ENCODE data around the gene CCDC160. TPM values are rescaled to one million over a fixed set of nuclear protein-coding genes. Genes with fewer than 3 reads are reported as not detected.

CCDC160 gene
- total and polyA plus RNA-seq, 2 of the 4 experiments (the other 2 are of a cell fraction), result not detected

DNA sequence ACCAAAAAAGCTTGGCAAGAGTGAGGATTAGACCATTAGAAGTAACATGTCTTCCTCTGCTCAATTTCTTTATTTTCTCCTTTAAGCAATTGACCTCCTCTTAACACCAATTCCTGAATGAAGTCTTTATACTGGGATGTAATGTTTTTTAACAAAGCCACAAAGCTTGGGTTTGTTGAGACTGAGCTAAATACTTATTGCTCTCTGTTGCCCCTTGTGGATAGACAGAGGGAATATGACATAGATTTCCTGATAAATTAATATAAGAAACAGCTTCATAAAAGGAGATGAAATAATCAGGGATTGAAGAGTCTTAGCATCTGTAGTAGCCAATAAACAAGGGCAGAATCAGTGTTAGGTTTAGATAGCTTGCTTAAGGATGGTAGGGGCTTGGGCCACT lies 57.6 kb downstream of the CCDC160 start:
- no peak overlapping the region for H2AK5ac ChIP-seq (ENCODE audit: low read depth, low read length)
- H3K27ac ChIP-seq (ENCODE audit: insufficient read depth, low read length), result no peak overlapping the region
- BruUV-seq (replicated peaks), result no TSS peak
- no peak overlapping the region for H2AK9ac ChIP-seq (replicated peaks; ENCODE audit: low read depth, low read length, poor library complexity)
- ATAC-seq (ENCODE audit: low read depth) (0 out of 2 replicates have a peak, but pooled peaks have one; percentile 49), DNase-seq (peak; percentile 2)
- no peak overlapping the region for H2BK20ac ChIP-seq (ENCODE audit: low read depth, low read length)
- H2BK15ac ChIP-seq (ENCODE audit: low read depth, low read length), result no peak overlapping the region
- in situ Hi-C loops (cut with MboI; ENCODE audit: low sequenced_read_pairs) (no loop called here), intact Hi-C loops (cut with micrococcal nuclease) (no loop called here), dilution Hi-C loops (cut with HindIII; ENCODE audit: low sequenced_read_pairs, unreplicated experiment) (no loop called here)
- H4K8ac ChIP-seq (ENCODE audit: low read depth in 2 of 2, low read length in 2 of 2), result no peak overlapping the region
- no peak overlapping the region for H3K23ac ChIP-seq (ENCODE audit: low read depth, low read length)
- H3K18ac ChIP-seq (ENCODE audit: low read depth, low read length), result no peak overlapping the region
- no peak overlapping the region for H4K5ac ChIP-seq (ENCODE audit: low read depth, low read length)
- H3K14ac ChIP-seq (replicated peaks; ENCODE audit: low read depth, low read length), result no peak overlapping the region
- H3K9ac ChIP-seq (ENCODE audit: low read depth, low read length), result no peak overlapping the region
- no peak overlapping the region for H3K4me3 ChIP-seq (ENCODE audit: insufficient read depth, low read depth, low read length)
- H3K56ac ChIP-seq (ENCODE audit: extremely low read depth, insufficient read depth, low read length), result no peak overlapping the region
- H3K4me1 ChIP-seq (ENCODE audit: control insufficient read depth, insufficient read depth, low read length), result no peaks in the 10 kb centered on the region
- no peaks in the 10 kb centered on the region for H3K9me3 ChIP-seq (ENCODE audit: control insufficient read depth, insufficient read depth, low read length)
- no peak overlapping the region for H4K91ac ChIP-seq (ENCODE audit: insufficient read depth, low read depth, low read length)
- no peak overlapping the region for H2BK120ac ChIP-seq (ENCODE audit: low read depth, low read length)
- H3K36me3 ChIP-seq (ENCODE audit: control insufficient read depth, insufficient read depth, low read length), result no peaks in the 10 kb centered on the region
- ChIA-PET CTCF (interaction anchor here (0.6 to 1.0 kb wide), 4 partner anchors 22 to 706 kb away, joined by 3 to 5 read pairs (median 4); no protein-coding TSS in a partner anchor), POLR2A (ENCODE audit: unreplicated experiment) (no interaction called here)
- no peak overlapping the region for H3K4me2 ChIP-seq (ENCODE audit: low read depth, low read length)
- no peaks in the 10 kb centered on the region for H3K27me3 ChIP-seq (ENCODE audit: control insufficient read depth, insufficient read depth, low read length)
- no peak overlapping the region for H2AFZ ChIP-seq (replicated peaks; ENCODE audit: low read length, poor library complexity)
- no peak overlapping the region for H2BK5ac ChIP-seq (ENCODE audit: low read depth, low read length, poor library complexity, severe bottlenecking)
- no peaks in the 10 kb centered on the region for H4K20me1 ChIP-seq (ENCODE audit: insufficient read depth, low read length)
- TF ChIP-seq CTCF (conservative IDR thresholded peaks at IDR 0.05; ENCODE audit: low read depth, low read length), result peak; percentile 42
- TF ChIP-seq MAZ (IDR thresholded peaks at IDR 0.05; ENCODE audit: borderline replicate concordance, low read depth, low read length), result no peak
- no peak overlapping the region for H3K4ac ChIP-seq (ENCODE audit: low read depth, low read length)
- no peaks in the 10 kb centered on the region for H3K9me1 ChIP-seq (ENCODE audit: insufficient read depth, low read length)
- H3K79me1 ChIP-seq (ENCODE audit: low read depth in 1 of 2, low read length in 2 of 2), result no peaks in the 10 kb centered on the region

Other genes with a start within 250 kb of the CCDC160 start
- 22.0 and 34.4 TPM in 2 replicates for gene PHF6, start 136.1 kb downstream of the CCDC160 start, total RNA-seq (2012; rRNA removed)
- 5.3 and 8.1 TPM in 2 replicates for gene PHF6, start 136.1 kb downstream of the CCDC160 start, polyA plus RNA-seq (2012; rRNA removed)
- 7.0 and 15.6 TPM in 2 replicates for gene HPRT1, start 223.0 kb downstream of the CCDC160 start, total RNA-seq (2012; rRNA removed)
- gene HPRT1, start 223.0 kb downstream of the CCDC160 start, polyA plus RNA-seq (2012; rRNA removed), result 26.9 and 30.3 TPM in 2 replicates